Vagina (tissue), 2 donors: Measurements from ENCODE around the gene CEP97. TPM values are rescaled to one million over a fixed set of nuclear protein-coding genes. Genes with fewer than 3 reads are reported as not detected.

Experiments
- DNase-seq, 2 donors: peaks; one replicate each; pipeline ENCODE4 v3.0.0-alpha.2; 2017; ENCODE audit errors: extremely low spot score in 2 of 2
- H3K27ac ChIP-seq: fragments of 200-600 bp; sonication (generic); one replicate; pipeline ENCODE4 v1.5.1; 2019
- H3K27me3 ChIP-seq: fragments of 200-600 bp; sonication (generic); one replicate; pipeline ENCODE4 v1.5.1; 2019
- H3K36me3 ChIP-seq, 2 donors: fragments of 200-600 bp; sonication (generic); one replicate each; pipeline ENCODE4 v1.5.1; 2017 to 2019
- H3K4me1 ChIP-seq: fragments of 200-600 bp; sonication (generic); one replicate; pipeline ENCODE4 v1.5.1; 2019
- H3K4me3 ChIP-seq, 2 donors: fragments of 200-600 bp; sonication (generic); 1 replicate in 1 of 2; 2 replicates in 1 of 2; pipeline ENCODE4 v1.5.1; 2016 to 2019
- H3K9me3 ChIP-seq: fragments of 200-600 bp; sonication (generic); one replicate; pipeline ENCODE4 v1.5.1; 2019
- POLR2A ChIP-seq, 2 donors: fragments of 450-650 bp; IDR thresholded peaks; one replicate each; pipeline ENCODE4 v1.6.1; 2017; ENCODE audit warnings: antibody characterized with exemption in 2 of 2, mild to moderate bottlenecking in 2 of 2, moderate library complexity in 2 of 2
- POLR2AphosphoS5 ChIP-seq, 2 donors: sonication (generic); formaldehyde crosslinking; IDR thresholded peaks; one replicate each; pipeline ENCODE4 v1.9.0; 2017; ENCODE audit warnings: antibody characterized with exemption in 2 of 2, mild to moderate bottlenecking in 2 of 2, low read depth in 1 of 2; ENCODE audit not compliant: insufficient read depth in 1 of 2
- intact Hi-C: fragments of 100-400 bp; cut with DNase I; formaldehyde crosslinking; loops from one replicate; pipeline ENCODE4 v1.15.1; 2023
- total RNA-seq: library from RNA; depleted of rRNA; stranded (reverse); fragments of >200 nt; gene quantifications from one replicate; pipeline ENCODE4 v1.2.3, GENCODE V29; 2016
- TF ChIP-seq, protein P1 (sequence below), 3 experiments: fragments of 450-650 bp in 2 of 3; fragments of 200-600 bp in 1 of 3; sonication (generic) in 1 of 3; IDR thresholded peaks; one replicate each; pipeline ENCODE4 v1.5.1; 2017 to 2019; ENCODE audit warnings: antibody characterized with exemption in 3 of 3, mild to moderate bottlenecking in 2 of 3, moderate library complexity in 2 of 3

Gene CEP97
- total RNA-seq, 1 donor from 2014 or later: 11.0 TPM

DNA sequence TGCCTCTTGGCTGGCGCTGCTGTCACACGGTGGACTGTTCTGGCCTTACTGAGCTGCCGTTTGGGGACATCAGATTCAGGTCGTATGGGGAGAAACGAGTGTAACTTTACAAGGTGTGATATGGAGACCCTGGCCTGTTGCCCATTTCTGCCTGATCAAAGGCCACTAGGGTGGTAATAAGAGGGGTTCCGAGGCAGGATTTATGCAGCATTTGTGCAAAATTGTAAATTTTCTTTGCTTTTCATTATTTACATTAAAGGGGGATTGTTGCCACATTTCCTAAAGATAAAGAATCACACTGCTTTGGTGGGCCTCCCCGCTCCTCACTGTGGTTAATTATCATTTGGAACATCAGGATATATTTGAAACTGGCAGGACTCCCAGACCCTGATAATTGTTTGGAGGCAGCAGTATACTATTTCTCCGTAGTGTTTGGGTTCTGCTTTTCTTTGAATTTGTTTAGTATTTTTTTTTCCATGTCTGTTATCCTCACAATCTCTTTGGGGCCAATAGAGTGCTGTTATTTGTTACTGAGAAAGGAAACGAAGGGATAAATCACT lies 55.5 kb downstream of the CEP97 start:
- peaks cover 0 to 23% of the 10 kb centered on the region in 2 donors for H3K36me3 ChIP-seq
- peak overlapping the region; percentile 72 to 82 for H3K4me3 ChIP-seq
- peaks cover 30% of the 10 kb centered on the region for H3K4me1 ChIP-seq
- H3K9me3 ChIP-seq: no peaks in the 10 kb centered on the region
- H3K27ac ChIP-seq: peak overlapping the region; percentile 80
- intact Hi-C loops: loop anchor here (2.0 kb wide), 1 partner anchor 103 kb away; the partner anchor contains the start of gene ZBTB11
- no peak for DNase-seq
- H3K27me3 ChIP-seq: no peaks in the 10 kb centered on the region
- no peak for TF ChIP-seq POLR2AphosphoS5 (IDR thresholded peaks at IDR 0.05; ENCODE audit: insufficient read depth in 1 of 2, low read depth in 1 of 2)
- TF ChIP-seq, protein P1, sequence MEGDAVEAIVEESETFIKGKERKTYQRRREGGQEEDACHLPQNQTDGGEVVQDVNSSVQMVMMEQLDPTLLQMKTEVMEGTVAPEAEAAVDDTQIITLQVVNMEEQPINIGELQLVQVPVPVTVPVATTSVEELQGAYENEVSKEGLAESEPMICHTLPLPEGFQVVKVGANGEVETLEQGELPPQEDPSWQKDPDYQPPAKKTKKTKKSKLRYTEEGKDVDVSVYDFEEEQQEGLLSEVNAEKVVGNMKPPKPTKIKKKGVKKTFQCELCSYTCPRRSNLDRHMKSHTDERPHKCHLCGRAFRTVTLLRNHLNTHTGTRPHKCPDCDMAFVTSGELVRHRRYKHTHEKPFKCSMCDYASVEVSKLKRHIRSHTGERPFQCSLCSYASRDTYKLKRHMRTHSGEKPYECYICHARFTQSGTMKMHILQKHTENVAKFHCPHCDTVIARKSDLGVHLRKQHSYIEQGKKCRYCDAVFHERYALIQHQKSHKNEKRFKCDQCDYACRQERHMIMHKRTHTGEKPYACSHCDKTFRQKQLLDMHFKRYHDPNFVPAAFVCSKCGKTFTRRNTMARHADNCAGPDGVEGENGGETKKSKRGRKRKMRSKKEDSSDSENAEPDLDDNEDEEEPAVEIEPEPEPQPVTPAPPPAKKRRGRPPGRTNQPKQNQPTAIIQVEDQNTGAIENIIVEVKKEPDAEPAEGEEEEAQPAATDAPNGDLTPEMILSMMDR (IDR thresholded peaks at IDR 0.05): no peak
- no peak for TF ChIP-seq POLR2A (IDR thresholded peaks at IDR 0.05)

DNA sequence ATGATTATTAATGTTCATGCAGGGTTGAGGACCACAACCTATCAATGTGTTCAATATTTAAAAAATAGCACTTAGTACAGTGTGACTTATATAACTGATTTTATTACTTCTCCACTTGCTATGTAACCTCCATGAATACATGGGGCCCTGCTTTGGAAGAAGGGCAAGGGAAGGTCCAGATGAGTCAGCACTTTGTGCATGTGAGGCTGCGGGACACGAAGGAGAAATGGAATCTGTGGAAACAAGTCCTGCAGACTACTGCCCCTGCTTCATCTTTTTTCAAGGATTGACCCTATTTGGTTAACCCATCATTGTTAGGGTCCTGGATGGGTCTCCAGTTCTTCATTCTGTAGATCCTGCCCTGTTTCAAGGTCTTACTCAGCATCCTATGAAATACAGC lies 56.2 kb downstream of the CEP97 start:
- peak overlapping the region; percentile 72 to 82 for H3K4me3 ChIP-seq
- no peaks in the 10 kb centered on the region for H3K9me3 ChIP-seq
- no peak for TF ChIP-seq POLR2AphosphoS5 (IDR thresholded peaks at IDR 0.05; ENCODE audit: insufficient read depth in 1 of 2, low read depth in 1 of 2)
- no peak for TF ChIP-seq POLR2A (IDR thresholded peaks at IDR 0.05)
- TF ChIP-seq, protein P1 (IDR thresholded peaks at IDR 0.05): no peak
- peaks cover 30% of the 10 kb centered on the region for H3K4me1 ChIP-seq
- intact Hi-C loops: no loop called here
- no peaks in the 10 kb centered on the region for H3K27me3 ChIP-seq
- H3K27ac ChIP-seq: peak overlapping the region; percentile 80
- DNase-seq: no peak
- H3K36me3 ChIP-seq: peaks cover 0 to 23% of the 10 kb centered on the region in 2 donors

DNA sequence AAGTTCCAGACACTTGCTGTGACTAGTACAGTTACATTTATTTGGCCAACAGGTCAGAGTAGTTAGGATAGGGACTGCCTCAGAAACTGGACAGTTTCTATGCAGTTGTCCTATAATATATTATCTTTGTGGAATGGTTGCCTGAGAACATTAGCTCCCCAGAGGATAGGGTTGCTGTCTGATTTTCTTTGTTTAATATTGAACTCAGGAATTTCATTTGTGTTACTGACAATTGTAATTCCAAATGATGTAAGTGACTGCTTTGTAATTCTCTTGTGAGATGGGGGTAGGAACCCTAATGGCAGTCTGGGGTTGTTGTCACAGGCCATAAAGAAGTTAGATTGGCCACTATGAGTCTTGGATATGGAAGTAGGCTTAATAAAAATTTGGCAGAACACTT lies 56.8 kb downstream of the CEP97 start:
- no peak for DNase-seq
- H3K27me3 ChIP-seq: no peaks in the 10 kb centered on the region
- peaks cover 30% of the 10 kb centered on the region for H3K4me1 ChIP-seq
- no peaks in the 10 kb centered on the region for H3K9me3 ChIP-seq
- intact Hi-C loops: no loop called here
- H3K36me3 ChIP-seq: peaks cover 0 to 23% of the 10 kb centered on the region in 2 donors
- peak overlapping the region in 1 of 2 donors; percentile 72 for H3K4me3 ChIP-seq
- TF ChIP-seq POLR2A (IDR thresholded peaks at IDR 0.05): no peak
- TF ChIP-seq, protein P1 (IDR thresholded peaks at IDR 0.05): no peak
- TF ChIP-seq POLR2AphosphoS5 (IDR thresholded peaks at IDR 0.05; ENCODE audit: insufficient read depth in 1 of 2, low read depth in 1 of 2): no peak
- H3K27ac ChIP-seq: peak overlapping the region; percentile 15

DNA sequence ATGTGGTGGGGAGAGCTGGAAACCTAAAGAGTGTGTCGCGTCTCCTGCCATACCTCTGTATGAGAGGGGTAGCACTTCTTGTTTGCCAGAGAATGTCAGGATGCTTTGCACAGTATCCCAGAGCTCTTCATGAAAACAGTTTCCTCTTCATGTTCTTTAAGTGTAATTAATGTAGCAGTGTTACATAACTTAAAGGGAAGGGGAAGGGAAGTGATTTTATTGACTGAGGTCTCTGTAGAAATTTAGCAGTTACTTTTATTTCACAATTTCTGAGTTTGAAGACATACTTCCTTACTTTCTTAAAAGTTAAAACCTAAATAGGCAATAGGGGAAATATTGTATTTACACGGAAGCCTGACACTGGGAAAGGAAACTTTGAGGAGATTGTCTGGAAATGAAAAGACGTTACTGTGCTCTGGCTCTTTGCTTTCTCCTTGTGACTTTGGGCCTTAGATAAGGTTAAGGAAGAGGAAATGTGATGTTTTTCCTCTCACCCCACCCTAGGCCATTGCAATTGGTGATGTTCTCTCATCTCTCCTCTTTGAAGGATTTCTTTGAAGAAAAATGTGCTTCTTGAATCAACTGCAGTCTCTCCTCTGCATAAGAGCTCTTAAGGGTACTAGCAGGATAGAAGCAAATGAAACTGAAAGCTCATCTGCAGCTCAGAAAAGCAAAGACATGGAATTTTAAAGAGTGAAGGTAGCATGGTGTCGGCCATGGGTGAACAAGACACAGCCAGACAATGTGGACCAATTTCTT lies 60.6 kb downstream of the CEP97 start:
- intact Hi-C loops: no loop called here
- H3K9me3 ChIP-seq: no peaks in the 10 kb centered on the region
- peak overlapping the region; percentile 43 for H3K27ac ChIP-seq
- H3K36me3 ChIP-seq: peaks cover 0 to 37% of the 10 kb centered on the region in 2 donors
- H3K27me3 ChIP-seq: no peaks in the 10 kb centered on the region
- DNase-seq: no peak
- H3K4me3 ChIP-seq: no peak overlapping the region
- TF ChIP-seq, protein P1 (IDR thresholded peaks at IDR 0.05): no peak
- TF ChIP-seq POLR2AphosphoS5 (IDR thresholded peaks at IDR 0.05; ENCODE audit: insufficient read depth in 1 of 2, low read depth in 1 of 2): peak in 1 of 2 donors; percentile 28
- peaks cover 20% of the 10 kb centered on the region for H3K4me1 ChIP-seq

DNA sequence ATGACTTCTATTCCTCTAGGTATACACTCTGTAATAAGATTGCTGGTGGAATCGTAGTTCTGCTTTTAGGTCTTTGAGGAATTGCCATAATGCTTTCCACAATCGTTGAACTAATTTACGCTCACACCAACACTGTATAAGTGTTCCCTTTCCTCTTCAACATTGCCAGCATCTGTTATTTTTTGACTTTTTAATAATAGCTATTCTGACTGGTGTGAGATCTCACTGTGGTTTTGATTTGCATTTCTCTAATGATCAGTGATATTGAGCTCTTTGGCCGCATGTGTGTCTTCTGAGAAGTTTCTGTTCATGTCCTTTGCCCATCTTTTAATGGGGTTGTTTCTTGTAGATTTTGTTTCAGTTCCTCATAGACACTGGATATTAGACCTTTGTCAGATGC lies 67.4 kb downstream of the CEP97 start:
- DNase-seq: no peak
- H3K4me1 ChIP-seq: no peaks in the 10 kb centered on the region
- H3K27ac ChIP-seq: no peak overlapping the region
- intact Hi-C loops: no loop called here
- H3K27me3 ChIP-seq: no peaks in the 10 kb centered on the region
- no peaks in the 10 kb centered on the region for H3K9me3 ChIP-seq
- TF ChIP-seq POLR2AphosphoS5 (IDR thresholded peaks at IDR 0.05; ENCODE audit: insufficient read depth in 1 of 2, low read depth in 1 of 2): no peak
- TF ChIP-seq POLR2A (IDR thresholded peaks at IDR 0.05): no peak
- TF ChIP-seq, protein P1 (IDR thresholded peaks at IDR 0.05): no peak
- H3K4me3 ChIP-seq: no peak overlapping the region
- peaks cover 0 to 32% of the 10 kb centered on the region in 2 donors for H3K36me3 ChIP-seq
